Stimulated activated naive CD4-positive, alpha-beta T cell treated with Interleukin-2 at 50 U/mL for 16 hours (primary cell): Measurements from ENCODE around the gene THY1.

Source experiments
- DNase-seq: peaks from one replicate; lab custom pipeline; 2025; lab: John Stamatoyannopoulos, UW

THY1 gene

DNA sequence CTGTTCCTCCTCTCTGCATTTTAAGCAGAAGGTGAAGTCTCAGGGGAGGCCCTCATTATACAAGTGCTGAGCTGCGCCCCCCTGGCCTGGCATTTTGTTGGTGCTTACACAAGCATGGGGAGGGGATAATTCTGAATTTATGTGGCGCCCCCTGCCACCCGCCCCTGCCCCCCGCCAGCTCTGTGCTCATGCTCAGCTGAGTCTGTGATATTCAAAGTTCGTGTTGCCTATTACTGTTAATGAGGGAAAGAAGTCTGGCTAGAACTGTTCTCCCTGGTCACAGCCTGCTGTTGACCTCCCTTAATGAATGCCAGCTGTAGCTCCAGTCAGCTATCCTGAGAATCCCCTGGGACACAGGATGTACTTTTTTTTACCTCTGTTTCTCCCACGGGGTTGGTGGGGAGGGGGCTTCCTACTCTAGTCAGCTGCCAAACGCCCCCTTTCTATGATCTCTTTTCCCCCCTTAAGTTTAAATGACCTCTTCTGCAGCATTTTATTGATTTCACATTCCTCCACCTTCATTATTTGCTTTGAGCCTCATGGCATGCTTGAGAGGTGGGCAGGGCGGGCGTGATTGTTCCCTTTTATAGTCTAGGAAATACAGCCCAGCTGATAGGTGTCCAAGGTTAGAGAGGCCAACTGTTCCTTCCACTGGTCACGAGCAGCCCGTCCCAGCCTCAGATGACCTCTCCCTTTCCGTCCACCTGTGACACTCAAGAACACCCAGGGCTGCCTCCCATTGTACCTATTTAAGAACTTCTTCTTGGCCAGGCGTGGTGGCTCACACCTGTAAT, 53.6 kb downstream of the THY1 start:
- no peak for DNase-seq

DNA sequence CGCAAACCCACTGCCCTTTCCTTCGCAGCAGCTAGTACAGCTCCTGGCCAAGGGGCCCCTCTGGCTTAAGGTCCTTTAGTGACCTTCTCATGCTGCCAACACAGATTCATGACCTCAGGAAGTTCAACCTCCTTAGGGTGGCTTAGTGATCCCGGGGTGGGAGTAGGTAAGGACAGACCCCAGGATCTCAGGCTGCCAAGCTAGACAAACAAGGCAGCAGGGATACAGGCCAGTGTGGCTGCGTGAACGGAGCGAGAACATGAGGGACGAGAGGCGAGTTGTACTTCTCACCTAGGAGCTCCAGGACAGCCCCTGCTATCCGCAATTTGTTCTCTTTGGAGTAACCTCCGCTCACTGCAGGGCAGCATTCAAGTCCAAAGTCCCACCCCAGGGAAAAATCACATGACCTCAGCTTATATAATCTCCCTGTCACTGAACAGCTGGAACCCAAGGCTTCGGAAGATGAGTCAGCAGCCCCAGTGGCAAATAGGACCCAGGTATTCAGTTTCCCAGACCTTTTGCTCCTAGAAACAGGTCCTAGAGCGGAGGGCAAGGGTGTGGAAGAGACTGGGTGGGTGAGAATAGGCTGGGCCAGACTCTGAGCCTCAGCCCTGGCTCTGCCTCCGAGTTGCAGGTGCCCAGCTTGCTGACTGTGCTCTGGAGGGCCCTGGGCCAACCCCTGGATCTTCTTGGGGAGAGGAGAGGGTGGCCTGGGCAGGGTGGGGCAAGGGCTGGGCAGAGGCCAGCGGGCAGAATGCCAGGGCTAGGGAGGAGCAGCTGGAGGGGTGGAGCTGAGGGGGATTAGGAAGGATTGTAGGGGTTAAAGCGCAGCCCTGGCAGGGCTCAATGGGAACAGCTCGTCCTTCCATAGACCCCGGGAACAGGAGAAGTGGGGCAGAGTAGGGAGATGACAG, 54.6 kb downstream of the THY1 start:
- no peak for DNase-seq

DNA sequence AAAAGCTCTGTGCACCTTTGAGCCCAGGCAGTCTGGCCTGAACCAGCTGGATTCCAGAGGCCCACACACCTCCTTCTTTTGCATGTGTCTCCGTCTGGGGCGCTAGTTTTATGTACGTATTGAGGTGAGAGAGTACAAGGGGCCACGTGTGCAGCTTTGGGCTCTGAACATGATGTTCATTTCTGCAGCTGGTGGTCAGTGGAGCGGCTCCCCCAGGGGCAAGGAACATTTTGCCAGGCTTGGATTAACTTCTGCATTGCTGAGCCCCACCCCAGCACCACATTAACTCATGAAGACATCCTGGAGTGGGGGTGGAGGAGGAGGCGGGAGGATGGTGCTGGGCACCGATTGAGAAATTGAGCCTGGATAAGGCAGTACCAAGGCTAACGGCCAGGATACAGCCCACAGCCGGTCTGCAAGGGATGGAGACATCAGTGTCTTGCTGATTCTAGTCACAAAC, 55.3 kb downstream of the THY1 start:
- DNase-seq: no peak
